MCF 10A (cell line): Measurements from ENCODE around the gene LY9. TPM values are rescaled to one million over a fixed set of nuclear protein-coding genes. Genes with fewer than 3 reads are reported as not detected.
A peak's percentile ranks its signal among the peaks of the same experiment; 100 is the strongest.

Experiments
- BruUV-seq: library from RNA; stranded (reverse); fragments of 400-500 nt; replicated peaks from 2 replicates; lab custom pipeline; 2021; lab: Mats Ljungman, UMichigan
- CTCF ChIA-PET: fragments of 300-600 bp; sonication (Branson Sonifier 250); formaldehyde crosslinking; extraction: SDS; loops from one replicate; lab custom pipeline; 2021; ENCODE audit warnings: antibody characterized with exemption, inconsistent platforms; lab: Yijun Ruan, JAX
- POLR2A ChIA-PET: fragments of 300-600, 350-650 bp; sonication (Branson Sonifier 250); formaldehyde crosslinking; extraction: SDS; loops from one replicate; lab custom pipeline; 2020; ENCODE audit warnings: antibody characterized with exemption, inconsistent platforms; lab: Yijun Ruan, JAX
- DNase-seq: peaks from one replicate; pipeline ENCODE4 v3.0.0-alpha.2; 2018; ENCODE audit not compliant: unreplicated experiment
- H3K27ac Mint-ChIP-seq: one replicate; pipeline ENCODE4 v1.8.0; 2022; ENCODE audit warnings: mild to moderate bottlenecking, low read depth, mixed read lengths; ENCODE audit not compliant: unreplicated experiment
- H3K27me3 Mint-ChIP-seq: one replicate; pipeline ENCODE4 v1.8.0; 2022; ENCODE audit warnings: mixed read lengths; ENCODE audit not compliant: insufficient read depth, unreplicated experiment
- H3K36me3 Mint-ChIP-seq: one replicate; pipeline ENCODE4 v1.8.0; 2022; ENCODE audit warnings: mild to moderate bottlenecking, moderate library complexity, mixed read lengths; ENCODE audit not compliant: insufficient read depth, unreplicated experiment
- H3K4me1 Mint-ChIP-seq: one replicate; pipeline ENCODE4 v1.8.0; 2022; ENCODE audit warnings: mixed read lengths; ENCODE audit not compliant: insufficient read depth, unreplicated experiment
- H3K4me3 Mint-ChIP-seq: one replicate; pipeline ENCODE4 v1.8.0; 2022; ENCODE audit warnings: mild to moderate bottlenecking, moderate library complexity, mixed read lengths; ENCODE audit not compliant: unreplicated experiment
- H3K9me3 Mint-ChIP-seq: one replicate; pipeline ENCODE4 v1.8.0; 2022; ENCODE audit warnings: mixed read lengths; ENCODE audit not compliant: unreplicated experiment
- CTCF ChIP-seq: fragments of 200-600 bp; IDR thresholded peaks from one replicate; pipeline ENCODE4 v1.8.0; 2022; ENCODE audit warnings: antibody characterized with exemption, mild to moderate bottlenecking; ENCODE audit not compliant: unreplicated experiment
- intact Hi-C: fragments of 100-400 bp; cut with micrococcal nuclease; formaldehyde crosslinking; loops from 2 replicates; pipeline ENCODE4 v1.14.1; 2022
- total RNA-seq: library from RNA; stranded (reverse); gene quantifications from 2 replicates; pipeline ENCODE4 v1.2.3, GENCODE V29; 2022

LY9 gene
- total RNA-seq, 1 experiment from 2014 or later = not detected

- peak; percentile 45 for TF ChIP-seq CTCF
- H3K27me3 Mint-ChIP-seq = no peaks in the 10 kb centered on the region
- peak; percentile 70 for DNase-seq
- ChIA-PET CTCF (interaction anchor here (0.5 to 4.3 kb wide), 20 partner anchors 9 to 941 kb away, joined by 3 to 22 read pairs (median 3); partner anchors contain the start of genes KLHDC9, PEX19 and SLAMF7), POLR2A (interaction anchor here (0.7 to 1.8 kb wide), 4 partner anchors 10 to 967 kb away, joined by 3 to 10 read pairs (median 4); partner anchors contain the start of gene SLAMF7)
- no peaks in the 10 kb centered on the region for H3K9me3 Mint-ChIP-seq
- H3K4me1 Mint-ChIP-seq = peaks cover 12% of the 10 kb centered on the region
- no TSS peak for BruUV-seq
- no peak overlapping the region for H3K4me3 Mint-ChIP-seq
- intact Hi-C loops = loop anchor here (1.0 kb wide), 2 partner anchors 20 to 82 kb away; no protein-coding TSS in a partner anchor
- H3K27ac Mint-ChIP-seq = no peak overlapping the region
- peaks cover 5% of the 10 kb centered on the region for H3K36me3 Mint-ChIP-seq
Observed at GRCh38 chr1:160748181-160748877, 47.6 kb upstream of the LY9 start.

- POLR2A ChIA-PET = interaction anchor here (1.0 to 1.8 kb wide), 2 partner anchors 11 to 19 kb away, joined by 6 to 10 read pairs; partner anchors contain the start of gene SLAMF7
- CTCF ChIA-PET = interaction anchor here (0.5 to 4.3 kb wide), 18 partner anchors 10 to 941 kb away, joined by 3 to 22 read pairs (median 3); partner anchors contain the start of genes KLHDC9 and SLAMF7
- TF ChIP-seq CTCF = no peak
- no peaks in the 10 kb centered on the region for H3K27me3 Mint-ChIP-seq
- no peak overlapping the region for H3K4me3 Mint-ChIP-seq
- no peak overlapping the region for H3K27ac Mint-ChIP-seq
- peak; percentile 80 for DNase-seq
- H3K36me3 Mint-ChIP-seq = peaks cover 5% of the 10 kb centered on the region
- peaks cover 12% of the 10 kb centered on the region for H3K4me1 Mint-ChIP-seq
- no TSS peak for BruUV-seq
- H3K9me3 Mint-ChIP-seq = no peaks in the 10 kb centered on the region
- intact Hi-C loops = loop anchor here (1.0 kb wide), 2 partner anchors 19 to 81 kb away; no protein-coding TSS in a partner anchor
Observed at GRCh38 chr1:160748878-160749269, 47.1 kb upstream of the LY9 start.

- CTCF ChIA-PET = interaction anchor here (1.7 to 4.3 kb wide), 2 partner anchors 18 to 19 kb away, joined by 3 to 22 read pairs; no protein-coding TSS in a partner anchor
- DNase-seq = no peak
- no TSS peak for BruUV-seq
- POLR2A ChIA-PET = interaction anchor here (0.6 kb wide), 1 partner anchor 158 kb away, joined by 4 read pairs; no protein-coding TSS in a partner anchor
- no peaks in the 10 kb centered on the region for H3K27me3 Mint-ChIP-seq
- intact Hi-C loops = no loop called here
- H3K4me1 Mint-ChIP-seq = peaks cover 12% of the 10 kb centered on the region
- no peak for TF ChIP-seq CTCF
- no peaks in the 10 kb centered on the region for H3K9me3 Mint-ChIP-seq
- no peak overlapping the region for H3K27ac Mint-ChIP-seq
- no peaks in the 10 kb centered on the region for H3K36me3 Mint-ChIP-seq
- H3K4me3 Mint-ChIP-seq = no peak overlapping the region
Observed at GRCh38 chr1:160750608-160751007, 45.4 kb upstream of the LY9 start.

- Mint-ChIP-seq H3K4me1 (peaks cover 12% of the 10 kb centered on the region), H3K4me3 (no peak overlapping the region), H3K27me3 (no peaks in the 10 kb centered on the region), H3K9me3 (no peaks in the 10 kb centered on the region), H3K36me3 (no peaks in the 10 kb centered on the region), H3K27ac (no peak overlapping the region)
- no peak for TF ChIP-seq CTCF
- no peak for DNase-seq
- no TSS peak for BruUV-seq
- ChIA-PET POLR2A (no interaction called here), CTCF (interaction anchor here (2.9 kb wide), 1 partner anchor 16 kb away, joined by 10 read pairs; no protein-coding TSS in a partner anchor)
- intact Hi-C loops = no loop called here
Observed at GRCh38 chr1:160752406-160752805, 43.6 kb upstream of the LY9 start.
